HG03060 (cell line): Measurements from ENCODE around the gene SP110.
A peak's percentile ranks its signal among the peaks of the same experiment; 100 is the strongest.
"Not testable (repeated sequence)": the region's sequence is repeated elsewhere in the genome, so short reads cannot be mapped to it uniquely, and the experiment has no call there.

Source experiments
- ATAC-seq: cut with Tn5 transposase; IDR thresholded peaks from one replicate; pipeline ENCODE4 v1.9.1; 2021; ENCODE audit warnings: low read depth, moderate number of reproducible peaks; ENCODE audit not compliant: unreplicated experiment

The SP110 gene

DNA sequence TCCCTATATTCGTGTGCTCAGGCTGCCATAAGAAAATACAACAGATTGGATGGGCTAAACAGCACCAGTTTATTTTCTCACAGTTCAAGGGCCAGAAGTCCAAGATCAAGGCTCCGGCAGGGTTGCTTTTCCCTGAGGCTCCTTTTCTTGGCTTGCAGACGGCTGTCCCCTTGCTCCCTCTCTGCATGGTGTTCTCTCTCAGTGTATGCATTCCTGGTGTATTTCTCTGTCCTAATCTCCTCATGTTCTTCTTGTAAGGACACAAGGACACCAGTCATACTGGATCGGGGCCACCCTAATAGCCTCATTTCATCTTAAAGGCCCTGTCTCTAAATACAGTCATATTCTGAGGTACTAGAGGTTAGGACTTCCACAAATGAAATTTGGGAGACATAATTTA is 88.4 kb downstream of the SP110 start:
- no peak for ATAC-seq

DNA sequence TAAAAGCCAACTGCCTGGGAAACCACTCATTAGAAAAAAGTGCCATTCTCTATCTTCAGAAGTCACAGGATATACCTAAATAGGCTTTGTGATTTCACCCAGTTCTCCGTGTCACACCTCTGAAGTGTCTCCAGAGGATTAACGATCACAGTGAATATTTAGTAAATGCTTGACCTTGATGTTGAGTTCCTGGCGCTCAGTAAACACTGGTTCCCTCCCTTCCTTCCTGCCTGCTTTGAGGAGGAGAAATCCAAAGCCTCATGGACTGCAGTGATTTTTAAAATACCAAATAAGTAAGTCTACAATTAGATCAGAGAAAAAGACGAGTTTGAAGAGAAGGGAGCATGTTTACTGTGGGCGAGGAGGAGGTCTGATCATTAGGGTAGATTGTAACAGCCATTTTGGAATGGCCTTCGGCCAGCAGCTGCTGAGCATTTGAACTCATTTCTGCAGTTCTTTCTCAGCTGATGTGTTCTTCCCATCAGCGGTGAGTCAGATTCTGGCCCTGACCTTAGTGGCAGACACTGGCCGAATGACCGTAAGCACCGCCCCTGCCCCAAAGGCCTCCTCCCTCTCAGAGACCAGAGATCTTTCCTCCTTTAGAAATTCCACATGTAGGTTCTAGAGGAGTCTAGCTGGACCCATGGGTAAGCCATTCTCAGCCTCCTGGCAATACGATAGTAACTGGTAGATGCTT is 89.0 kb downstream of the SP110 start:
- no peak for ATAC-seq

DNA sequence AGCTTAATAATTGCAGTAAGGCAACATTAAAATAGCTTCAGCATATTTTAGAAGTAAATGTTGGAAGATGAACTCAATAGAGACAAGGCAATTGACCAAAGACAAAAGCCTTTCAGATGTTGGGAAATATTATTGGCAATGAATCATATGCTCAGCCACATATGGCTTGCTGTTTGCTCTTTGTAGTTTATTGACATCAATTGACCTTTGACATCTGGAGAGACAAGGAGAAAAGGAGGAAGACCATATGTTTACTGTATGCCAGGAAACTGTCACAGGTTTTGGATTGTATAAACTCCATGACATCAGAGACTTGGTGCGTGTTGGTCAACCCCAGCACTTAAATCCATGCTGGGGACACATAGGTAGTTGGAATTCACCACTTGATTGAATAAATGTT is 90.4 kb downstream of the SP110 start:
- ATAC-seq = no peak

DNA sequence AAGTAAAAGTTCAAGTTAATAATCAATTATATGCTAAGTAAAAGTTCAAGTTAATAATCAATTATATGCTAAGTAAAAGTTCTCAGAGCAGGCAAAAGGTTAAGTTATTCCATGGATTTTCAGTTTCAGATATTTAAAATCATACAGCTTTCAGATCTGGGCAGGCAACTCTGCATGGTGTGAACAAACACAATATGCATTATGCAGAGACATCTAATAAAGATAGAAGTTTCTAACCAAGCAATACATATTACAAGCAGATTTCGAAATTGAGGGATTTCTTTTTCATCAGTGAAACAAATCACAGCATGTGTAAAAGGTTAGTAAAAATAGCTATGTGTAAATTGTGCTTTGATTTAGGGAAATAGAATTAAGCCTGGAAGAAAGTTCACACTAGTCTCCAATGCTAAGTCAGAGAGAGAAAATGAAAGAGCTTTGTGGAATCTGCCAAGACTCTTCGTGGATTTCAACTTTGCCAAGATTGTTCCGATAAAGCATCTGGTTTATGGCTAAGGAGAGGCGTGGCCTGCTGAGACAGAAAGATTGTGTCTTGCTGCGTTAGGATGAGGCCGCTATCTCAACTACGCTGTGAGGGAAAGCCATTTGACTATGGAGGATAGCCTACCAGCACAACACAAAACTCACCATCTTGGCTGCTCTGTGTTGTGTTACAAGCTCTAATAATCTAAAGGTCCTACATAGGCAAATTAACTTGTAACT is 91.0 kb downstream of the SP110 start:
- ATAC-seq = no peak

DNA sequence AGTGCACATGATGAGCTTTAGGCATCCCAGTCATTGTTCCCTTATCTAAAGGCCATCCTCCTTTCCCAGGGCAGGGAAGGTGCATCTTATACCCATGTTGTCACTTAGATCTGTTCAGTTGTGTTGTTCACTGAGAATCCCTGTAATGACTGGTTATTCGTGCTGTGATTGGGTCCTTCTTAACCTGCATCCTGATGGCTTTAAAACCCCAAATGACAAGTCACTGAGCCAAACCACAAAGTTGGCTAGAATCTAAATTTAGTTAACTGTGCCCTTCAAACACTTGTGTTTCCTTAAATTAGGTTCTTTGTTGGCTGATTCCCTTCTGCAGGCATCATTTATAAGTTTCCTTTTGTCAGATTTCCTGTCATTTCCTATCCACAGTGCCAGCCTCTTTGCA is 92.6 kb downstream of the SP110 start:
- ATAC-seq = no peak

DNA sequence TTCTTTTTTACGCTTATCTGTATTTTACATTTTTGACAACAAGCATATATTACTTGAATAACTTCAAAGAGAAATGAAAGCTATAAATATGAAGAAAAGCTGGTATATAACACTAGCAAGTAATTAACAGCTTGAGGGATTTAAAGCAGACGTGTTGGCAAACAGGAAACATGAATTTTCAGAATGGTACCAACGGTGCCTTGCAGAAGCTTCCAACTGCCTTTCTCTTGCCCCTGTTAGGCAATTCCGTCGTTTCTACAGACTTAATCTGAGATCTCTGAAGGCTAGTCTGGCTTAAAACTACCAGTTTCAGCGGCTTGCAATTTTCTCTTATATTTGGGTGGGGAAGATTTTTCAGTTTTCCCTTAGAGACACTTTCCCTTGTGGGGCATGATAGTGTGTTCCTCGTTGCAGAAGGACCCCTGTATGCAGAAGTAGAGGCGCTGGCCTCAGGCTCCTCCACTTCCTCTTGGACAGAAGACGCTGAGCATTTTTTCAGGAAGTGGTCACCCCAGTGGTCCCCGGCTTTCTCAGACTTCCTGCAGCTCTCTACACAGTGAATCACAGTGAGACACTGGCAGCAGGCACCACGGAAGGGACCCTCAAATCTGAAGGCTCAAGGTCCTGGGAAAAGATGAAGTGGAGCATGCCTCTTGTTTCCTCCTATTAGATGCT is 94.9 kb downstream of the SP110 start:
- ATAC-seq = peak; percentile 39

DNA sequence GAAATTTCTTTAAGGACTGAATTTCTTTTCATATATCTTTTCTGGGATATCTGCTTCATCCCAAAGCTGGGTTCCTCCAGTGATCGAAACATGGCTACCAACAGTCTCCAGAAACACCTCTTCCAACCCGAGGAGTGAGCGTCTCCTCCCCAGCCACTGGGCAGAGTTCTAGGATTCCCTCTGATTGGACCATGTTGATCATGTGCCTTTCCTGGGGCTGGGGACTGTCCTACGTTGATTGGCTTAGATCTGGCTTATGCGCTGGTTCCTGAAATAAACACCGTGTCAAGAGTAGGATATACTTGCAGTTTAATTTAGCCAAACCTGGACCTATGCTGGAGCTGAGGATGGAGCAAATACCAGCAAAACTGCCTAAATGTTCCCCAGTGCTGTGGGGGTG is 95.5 kb downstream of the SP110 start:
- ATAC-seq = no peak

DNA sequence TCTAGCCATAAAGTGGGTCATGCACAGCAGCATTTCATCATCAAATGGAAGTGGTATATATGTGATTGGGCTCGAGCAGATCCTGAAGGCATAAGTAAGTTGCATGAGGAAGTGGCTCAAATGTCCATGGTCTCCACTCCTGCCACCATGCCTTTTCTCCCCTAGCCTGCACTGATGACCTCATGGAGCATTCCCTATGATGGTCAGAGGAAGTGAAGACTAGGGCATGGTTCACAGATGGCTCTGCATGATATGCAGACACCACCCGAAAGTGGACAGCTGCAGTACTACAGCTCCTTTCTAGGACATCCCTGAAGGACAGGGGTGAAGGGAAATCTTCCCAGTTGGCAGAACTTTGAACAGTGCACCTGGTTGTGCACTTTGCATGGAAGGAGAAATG is 99.4 kb downstream of the SP110 start:
- not testable (repeated sequence) for ATAC-seq

DNA sequence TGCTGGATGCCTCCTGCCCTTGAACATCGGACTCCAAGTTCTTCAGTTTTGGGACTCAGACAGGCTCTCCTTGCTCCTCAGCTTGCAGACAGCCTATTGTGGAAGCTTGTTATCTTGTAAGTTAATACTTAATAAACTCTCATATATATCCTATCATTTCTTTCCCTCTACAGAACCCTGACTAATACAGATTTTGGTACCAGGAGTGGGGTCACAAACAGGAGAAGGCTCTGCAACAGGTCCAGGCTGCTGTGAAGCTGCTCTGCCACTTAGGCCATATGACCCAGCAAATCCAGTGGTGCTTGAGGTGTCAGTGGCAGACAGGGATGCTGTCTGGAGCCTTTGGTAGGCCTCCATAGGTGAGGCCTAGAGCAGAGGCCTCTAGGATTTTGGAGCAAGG is 100.0 kb downstream of the SP110 start:
- not testable (repeated sequence) for ATAC-seq
